GM18511 (cell line): ENCODE data around the gene RAB6C.
"Not testable (repeated sequence)": the region's sequence is repeated elsewhere in the genome, so short reads cannot be mapped to it uniquely, and the experiment has no call there.

Experiments
- ATAC-seq: cut with Tn5 transposase; IDR thresholded peaks from one replicate; pipeline ENCODE4 v1.9.1; 2021; ENCODE audit warnings: mild to moderate bottlenecking, moderate library complexity; ENCODE audit not compliant: unreplicated experiment

Gene RAB6C

DNA sequence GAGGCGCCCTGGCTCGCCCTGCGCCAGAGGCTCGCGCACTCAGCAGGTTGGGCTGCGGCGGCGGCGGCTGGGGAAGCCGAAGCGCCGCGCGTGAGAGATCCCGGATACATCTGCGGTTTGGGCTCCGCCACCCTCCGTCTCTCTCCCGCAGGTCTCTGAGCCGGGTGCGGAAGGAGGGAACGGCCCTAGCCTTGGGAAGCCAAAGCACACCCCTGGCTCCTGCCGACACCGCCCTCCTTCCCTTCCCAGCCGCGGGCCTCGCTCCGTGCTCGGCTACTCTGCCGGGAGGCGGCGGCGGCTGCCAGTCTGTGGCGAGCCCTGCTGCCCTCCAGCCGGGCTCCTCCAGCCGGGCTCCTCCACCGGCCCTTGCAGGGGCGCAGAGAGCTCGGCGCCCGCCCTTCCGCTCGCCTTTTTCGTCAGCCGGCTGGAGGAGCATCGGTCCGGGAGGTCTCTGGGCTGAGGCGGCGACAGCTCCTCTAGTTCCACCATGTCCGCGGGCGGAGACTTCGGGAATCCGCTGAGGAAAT, at the start of gene RAB6C:
Gene RAB6C (plus strand): TSS at position 38 of the 527 bp plus-strand sequence. CDS start 450 bp downstream, at position 488.
- peak; percentile 60 for ATAC-seq

DNA sequence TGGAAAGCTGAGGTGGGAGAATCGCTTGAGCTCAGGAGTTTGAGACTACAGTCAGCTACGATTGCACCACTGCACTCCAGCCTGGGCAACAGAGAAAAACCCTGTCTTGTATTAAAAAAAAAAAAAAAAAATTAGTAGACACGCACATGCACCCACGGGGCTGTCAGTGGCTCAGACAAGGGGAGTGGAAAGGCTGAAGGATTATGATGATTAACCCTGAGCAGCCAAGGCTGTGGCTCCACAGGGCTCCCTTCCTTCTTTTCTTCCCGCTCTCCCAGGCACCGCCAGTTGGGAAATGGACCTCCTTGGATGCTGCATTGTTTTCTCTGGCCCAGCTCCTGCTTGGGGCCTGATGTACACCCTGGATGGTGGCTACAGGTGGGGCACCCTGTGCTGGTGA, 49.0 kb upstream of the RAB6C start:
- no peak for ATAC-seq

GRCh38 chr2:129933387-129933786, 46.1 kb upstream of the RAB6C start:
- ATAC-seq, result not testable (repeated sequence)

DNA sequence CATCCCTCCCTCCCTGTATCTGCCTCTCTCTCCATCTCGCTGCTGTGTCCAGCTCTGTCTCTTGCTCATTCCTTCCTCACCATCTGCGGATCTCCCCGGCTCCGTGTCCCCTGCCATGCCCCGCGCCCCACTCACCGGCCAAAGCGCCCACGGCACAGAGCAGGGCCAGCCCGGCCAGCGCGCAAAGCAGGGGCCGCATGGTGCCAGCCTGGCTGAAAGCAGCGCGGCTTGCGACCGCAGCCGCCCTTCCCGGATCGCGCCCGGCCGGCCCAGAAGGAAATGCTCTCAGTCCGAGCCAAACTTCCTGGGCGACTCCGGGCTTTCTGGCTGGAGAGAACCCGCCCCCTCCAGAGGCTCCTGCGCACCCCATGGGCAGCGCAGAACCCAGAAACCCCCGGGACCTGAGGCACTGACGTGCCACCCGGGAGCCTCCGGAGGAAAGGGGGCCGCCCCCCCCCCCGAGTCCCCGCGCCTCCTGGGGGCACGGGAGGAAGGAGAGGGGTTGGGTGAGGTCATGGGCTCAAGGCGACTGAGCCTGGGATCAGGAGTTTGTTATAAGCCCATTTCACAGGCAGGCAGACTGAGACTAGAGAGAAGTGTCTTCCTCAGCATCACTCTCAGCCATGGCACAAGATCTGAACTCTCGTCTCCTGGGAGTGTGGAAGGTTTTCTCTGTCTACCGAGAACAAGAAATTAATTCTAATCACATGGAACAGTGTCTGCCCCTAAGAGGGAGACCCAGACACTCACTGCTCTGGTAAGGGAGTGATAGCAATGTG, 45.2 kb upstream of the RAB6C start:
- no peak for ATAC-seq

DNA sequence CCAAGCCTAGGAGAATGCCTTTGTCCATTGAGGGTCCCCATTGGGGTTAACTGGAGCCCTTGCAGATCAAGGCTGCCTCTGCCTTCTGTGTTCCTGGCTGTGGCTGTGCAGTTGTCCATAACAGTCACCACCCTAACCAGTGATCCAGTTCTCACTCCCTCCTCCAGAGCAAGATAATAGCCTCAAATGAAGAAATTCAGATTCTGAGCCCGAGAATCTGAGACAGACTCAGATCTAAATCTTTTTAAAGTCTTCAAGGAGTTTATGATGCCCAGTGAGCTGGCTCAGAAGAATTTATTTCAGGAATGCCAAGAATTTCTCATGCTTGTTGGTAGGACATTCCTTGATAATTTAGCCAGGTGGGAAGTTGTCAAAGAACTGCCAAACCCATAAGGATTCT, 44.3 kb upstream of the RAB6C start:
- no peak for ATAC-seq

DNA sequence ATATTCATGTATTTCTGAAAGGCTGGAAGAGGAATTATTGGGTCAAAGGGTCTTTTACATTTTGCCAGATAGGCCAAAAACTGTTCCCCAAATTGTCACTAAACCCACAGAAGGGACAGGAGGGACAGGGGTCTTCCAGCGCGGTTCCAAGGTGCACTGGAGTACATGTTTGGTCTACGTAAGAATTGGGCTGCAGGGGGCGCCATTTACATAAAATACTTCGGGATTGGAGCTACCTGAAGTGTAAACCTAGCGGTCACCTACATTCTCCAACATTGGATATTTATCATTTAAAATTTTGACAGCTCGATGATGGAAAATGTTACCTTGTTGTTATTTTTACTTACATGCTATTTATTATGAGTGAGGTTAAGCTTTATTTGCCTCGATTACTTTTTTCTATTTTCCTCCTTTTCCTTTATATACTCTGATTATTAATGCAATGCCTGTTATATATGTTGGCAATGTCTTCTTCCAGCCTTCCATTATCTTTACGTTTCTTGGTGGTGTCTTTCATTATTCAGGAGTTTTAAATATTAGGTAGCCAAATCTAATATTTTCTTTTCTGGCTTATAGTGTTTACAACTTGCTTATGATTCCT, 43.0 kb upstream of the RAB6C start:
- ATAC-seq, result no peak

DNA sequence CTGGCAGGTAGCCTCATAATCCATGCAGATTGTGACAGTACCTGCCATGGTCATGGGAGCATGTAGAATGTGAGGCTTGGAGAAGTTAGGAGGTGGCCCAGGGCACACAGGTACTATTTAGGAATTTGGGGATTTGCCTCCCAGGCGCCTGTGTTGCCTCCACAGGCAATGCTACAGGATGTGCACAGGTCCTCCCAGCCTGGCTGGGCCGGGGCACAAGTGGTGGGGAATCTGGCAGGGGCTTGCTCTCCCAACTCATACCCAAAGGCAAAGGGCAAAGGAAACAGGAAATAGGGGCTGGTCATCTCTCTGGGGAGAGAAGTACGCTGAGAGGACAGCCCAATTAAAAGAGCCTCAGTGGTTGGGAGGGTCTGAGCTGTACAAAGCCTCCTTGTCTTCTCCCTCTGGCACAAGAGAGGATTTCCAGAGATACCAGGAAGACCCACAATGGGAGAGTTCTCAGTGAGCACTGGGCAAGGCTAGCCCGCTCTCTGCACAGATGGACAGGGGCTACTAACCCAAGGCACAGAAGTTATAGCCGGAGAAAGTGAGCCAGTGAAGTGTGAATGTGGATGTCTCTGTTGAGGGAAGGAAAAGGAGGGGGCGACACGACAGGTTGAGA, 40.5 kb upstream of the RAB6C start:
- not testable (repeated sequence) for ATAC-seq

DNA sequence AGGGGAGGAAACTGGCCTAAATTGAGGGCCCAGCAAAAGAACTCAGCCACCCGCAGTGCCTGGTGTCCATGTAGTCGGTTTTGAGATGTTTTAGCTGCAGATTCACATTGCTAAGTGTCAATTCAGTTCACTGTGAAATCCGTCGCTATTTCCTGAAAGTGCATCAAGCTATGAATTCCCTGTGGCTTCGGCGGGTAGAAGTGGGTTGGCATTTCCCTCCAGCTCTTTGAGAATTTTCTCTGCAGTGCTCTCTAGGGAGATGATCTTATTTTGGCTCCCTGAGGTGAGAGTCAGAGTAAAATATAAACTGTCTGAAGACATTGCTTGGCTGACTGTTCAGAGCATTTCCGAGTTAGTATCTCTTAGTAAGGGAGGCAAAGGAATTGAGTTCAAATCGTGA, 36.0 kb upstream of the RAB6C start:
- ATAC-seq, result not testable (repeated sequence)

DNA sequence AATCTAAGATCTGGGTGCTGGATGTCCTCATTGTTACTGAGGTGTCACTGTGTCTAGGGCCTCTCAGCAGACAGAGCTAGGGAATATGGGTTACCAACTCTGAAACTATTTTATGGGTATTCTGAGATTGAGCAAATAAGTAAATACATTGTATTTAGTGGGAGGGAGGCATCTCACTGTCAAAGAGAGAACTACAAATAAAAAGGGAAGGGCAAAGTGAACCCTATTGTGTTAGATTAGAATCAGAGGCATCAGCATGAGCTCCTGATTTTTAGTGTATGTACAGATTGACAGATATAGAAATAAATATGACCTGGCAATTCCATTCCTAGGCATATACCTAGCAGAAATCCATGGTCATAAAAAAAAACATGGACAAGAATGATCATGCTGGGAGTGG, 33.9 kb upstream of the RAB6C start:
- no peak for ATAC-seq

- ATAC-seq, result not testable (repeated sequence)
Measured at GRCh38 chr2:129947712-129948111, 31.8 kb upstream of the RAB6C start.

- ATAC-seq, result not testable (repeated sequence)
Measured at GRCh38 chr2:129956171-129956570, 23.3 kb upstream of the RAB6C start.

- no peak for ATAC-seq
Measured at GRCh38 chr2:129957891-129958290, 21.6 kb upstream of the RAB6C start.

- ATAC-seq, result not testable (repeated sequence)
Measured at GRCh38 chr2:129958736-129959135, 20.7 kb upstream of the RAB6C start.

- not testable (repeated sequence) for ATAC-seq
Measured at GRCh38 chr2:129968605-129969004, 10.9 kb upstream of the RAB6C start.

- no peak for ATAC-seq
Measured at GRCh38 chr2:129975016-129975774, 4.3 kb upstream of the RAB6C start.

DNA sequence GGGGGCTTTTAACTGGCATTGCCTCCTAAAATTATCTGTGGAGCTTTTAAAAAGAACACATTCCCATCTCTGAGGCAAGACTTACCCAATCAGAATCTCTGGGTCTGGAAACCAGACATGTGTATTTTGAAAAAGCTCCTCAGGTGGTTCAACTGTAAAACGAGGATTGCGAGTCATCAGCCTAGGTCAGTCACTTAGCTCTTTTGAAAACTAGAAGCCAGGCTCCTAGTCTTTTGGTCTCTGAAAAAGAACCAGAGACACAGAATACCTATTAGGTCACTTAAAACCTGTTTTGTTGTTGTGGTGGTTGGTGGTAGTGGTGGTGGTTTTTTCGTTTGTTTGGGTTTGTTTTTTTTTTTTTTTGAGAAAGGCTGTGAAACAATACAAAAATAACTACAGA, 2.5 kb upstream of the RAB6C start:
- ATAC-seq, result not testable (repeated sequence)

- ATAC-seq, result no peak
Measured at GRCh38 chr2:129977986-129978385, 1.5 kb upstream of the RAB6C start.

DNA sequence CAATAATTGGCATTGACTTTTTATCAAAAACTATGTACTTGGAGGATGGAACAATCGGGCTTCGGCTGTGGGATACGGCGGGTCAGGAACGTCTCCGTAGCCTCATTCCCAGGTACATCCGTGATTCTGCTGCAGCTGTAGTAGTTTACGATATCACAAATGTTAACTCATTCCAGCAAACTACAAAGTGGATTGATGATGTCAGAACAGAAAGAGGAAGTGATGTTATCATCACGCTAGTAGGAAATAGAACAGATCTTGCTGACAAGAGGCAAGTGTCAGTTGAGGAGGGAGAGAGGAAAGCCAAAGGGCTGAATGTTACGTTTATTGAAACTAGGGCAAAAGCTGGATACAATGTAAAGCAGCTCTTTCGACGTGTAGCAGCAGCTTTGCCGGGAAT, 780 bp downstream of the RAB6C start:
- peak; percentile 76 for ATAC-seq

DNA sequence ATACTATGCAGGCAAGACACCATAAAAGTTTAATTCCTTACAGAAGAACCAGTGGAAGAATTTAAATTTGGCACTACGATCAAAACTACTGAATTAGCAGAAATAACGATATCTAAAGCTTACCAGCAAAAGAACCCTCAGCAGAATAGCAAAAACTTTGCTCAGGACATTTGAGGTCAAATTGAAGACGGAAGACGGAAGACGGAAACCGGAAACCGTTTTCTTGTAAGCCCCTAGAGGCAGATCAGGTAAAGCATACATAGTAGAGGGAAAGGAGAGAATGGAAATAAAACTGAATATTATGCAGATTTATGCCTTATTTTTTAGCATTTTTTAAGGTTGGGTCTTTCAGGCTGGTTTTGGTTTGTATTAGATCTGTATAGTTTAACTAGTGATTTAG, 2.2 kb downstream of the RAB6C start:
- ATAC-seq, result not testable (repeated sequence)

- ATAC-seq, result no peak
Measured at GRCh38 chr2:129984426-129984825, 5.0 kb downstream of the RAB6C start.

DNA sequence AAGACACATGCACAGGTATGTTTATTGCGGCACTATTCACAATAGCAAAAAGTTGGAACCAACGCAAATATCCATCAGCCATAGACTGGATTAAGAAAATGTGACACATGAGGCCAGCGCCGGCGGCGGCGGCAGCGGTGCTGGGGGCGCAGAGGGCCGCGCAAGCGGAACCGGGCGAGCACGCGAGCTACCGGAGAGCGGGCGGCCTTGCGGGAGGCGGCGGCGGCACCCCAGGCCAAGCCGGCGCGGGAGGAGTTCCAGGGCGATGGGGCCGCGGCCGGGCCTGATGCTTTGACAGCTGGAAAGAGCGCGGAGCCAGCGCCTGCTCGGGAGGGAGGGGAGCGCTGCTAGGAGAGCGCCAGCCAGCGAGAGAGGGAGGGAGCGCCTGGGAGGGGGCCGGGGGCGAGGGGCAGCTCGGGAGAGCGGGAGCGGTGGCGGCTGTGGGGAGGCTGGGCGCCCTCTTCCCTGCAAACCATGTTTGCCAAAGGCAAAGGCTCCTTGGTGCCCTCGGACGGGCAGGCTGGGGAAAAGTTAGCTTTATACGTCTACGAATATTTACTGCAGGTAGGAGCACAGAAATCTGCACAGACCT, 13.0 kb downstream of the RAB6C start:
- not testable (repeated sequence) for ATAC-seq
